Psoas muscle (tissue), 8 donors: ENCODE data around the gene CSPG5. TPM values are rescaled to one million over a fixed set of nuclear protein-coding genes. Genes with fewer than 3 reads are reported as not detected.

ENCODE experiments used
- ATAC-seq, 4 donors: fragments of 200-7000 bp; cut with Tn5 transposase; one replicate each; pipeline ENCODE4 v1.9.1; 2020; ENCODE audit warnings: moderate library complexity in 3 of 4, mild to moderate bottlenecking in 2 of 4
- DNase-seq, 2 donors: peaks; one replicate each; pipeline ENCODE4 v3.0.0-alpha.2; 2020
- H3K27ac ChIP-seq: fragments of 200-600 bp; one replicate; pipeline ENCODE4 v1.8.0; 2022
- H3K27me3 ChIP-seq, 3 donors: fragments of 200-600 bp in 1 of 3; one replicate each; pipeline versions ENCODE4 v1.6.1 to v1.8.0; 2013 to 2022; ENCODE audit warnings: low read length in 2 of 3, mild to moderate bottlenecking in 2 of 3, moderate library complexity in 1 of 3; ENCODE audit not compliant: insufficient read depth in 3 of 3
- H3K36me3 ChIP-seq, 2 donors: fragments of 200-600 bp in 1 of 2; one replicate each; pipeline versions ENCODE4 v1.6.1 to v1.8.0; 2013 to 2022; ENCODE audit warnings: low read depth in 1 of 2, mild to moderate bottlenecking in 1 of 2, moderate library complexity in 1 of 2; ENCODE audit not compliant: insufficient read depth in 1 of 2
- H3K4me1 ChIP-seq: fragments of 200-600 bp; one replicate; pipeline ENCODE4 v1.8.0; 2022
- H3K4me3 ChIP-seq: fragments of 200-600 bp; one replicate; pipeline ENCODE4 v1.8.0; 2022; ENCODE audit warnings: mild to moderate bottlenecking
- H3K9me3 ChIP-seq: fragments of 200-600 bp; one replicate; pipeline ENCODE4 v1.8.0; 2022
- WGBS, 3 donors: extraction: QIAGEN DNeasy Blood & Tissue Kit; methylation state at CpG; one replicate each; pipeline versions ENCODE4 v1.1.6 to v1.1.7; 2013; 5-methylcytosine and 5-hydroxymethylcytosine counted together
- intact Hi-C, 2 donors: fragments of 100-400 bp; cut with DNase I; formaldehyde crosslinking; loops; one replicate each; pipeline versions ENCODE4 v1.11.0 to v1.14.2; 2022
- polyA plus RNA-seq, 3 donors: library from polyadenylated mRNA; stranded (reverse); fragments of 200-250 nt; gene quantifications; one replicate each; pipeline ENCODE4 v1.2.3, GENCODE V29; 2013
- total RNA-seq, 4 donors: library from RNA; stranded (reverse); fragmentation: NEBNext Ultra II Directional in 2 of 4; extraction: Animal tissue kit (Norgen Biotek cat#: 25700) in 2 of 4; gene quantifications; one replicate each; pipeline versions ENCODE4 v1.2.1 to v1.2.4, GENCODE V29; 2021 to 2023
- TF ChIP-seq, protein P1 (sequence below): fragments of 200-600 bp; IDR thresholded peaks from one replicate; pipeline ENCODE4 v1.8.0; 2022; ENCODE audit warnings: antibody characterized with exemption
- donor health status: healthy with polysubstance abuse.
- donor health status: DM: no; HTN: no; CAD: no; lungs with moderate emphysema.
- donor health status: Bipolar disorder and iron deficiency.
- donor health status: healthy.
- donor health status: DM: yes; HTN: yes; CAD: no.
- donor health status: DM: no; HTN: no; CAD: no.
- donor health status: DM: no; HTN: no; CAD: no.
- donor health status: DM: yes; HTN: yes; CAD: no.

The CSPG5 gene
- total and polyA plus RNA-seq, 7 donors: 0.18 to 1.1 (median 0.28) TPM; not detected in 1

DNA sequence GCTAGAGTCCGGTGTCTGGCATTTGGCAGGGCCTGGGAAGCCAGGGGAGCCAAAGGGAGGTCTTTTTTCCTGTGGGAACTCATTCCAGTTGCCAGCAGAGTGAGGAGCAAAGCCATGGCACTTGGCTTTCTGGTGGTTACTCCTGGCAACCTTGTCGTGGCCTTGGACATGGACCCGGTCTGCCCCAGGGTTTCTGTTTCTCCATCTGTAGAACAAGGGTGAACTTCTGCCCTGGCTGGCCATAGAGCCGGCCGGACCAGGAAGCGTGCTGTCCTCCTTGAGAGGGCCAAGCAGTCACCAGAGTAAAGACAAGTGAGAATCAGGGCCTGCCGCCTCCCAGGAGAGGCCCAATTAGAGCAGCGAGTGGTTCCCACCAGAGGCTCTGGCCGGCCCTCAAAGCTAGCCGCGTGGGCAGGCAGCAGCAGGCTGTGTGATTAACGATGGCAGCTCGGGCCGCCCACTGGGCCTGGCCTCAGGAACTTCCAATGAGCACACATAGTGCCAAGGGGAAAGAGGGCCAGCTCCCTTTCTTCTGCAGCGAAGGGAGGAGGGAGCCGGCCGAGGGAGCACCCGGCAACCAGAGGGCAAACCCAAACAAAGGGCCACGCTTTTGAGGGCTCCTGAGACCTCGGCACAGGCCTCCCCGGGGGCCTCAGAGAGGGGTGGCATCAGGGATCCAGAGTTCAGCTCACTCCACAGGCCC, 36.0 kb downstream of the CSPG5 start:
- ATAC-seq (peak; percentile 62 to 92 (median 80)), DNase-seq (peak; percentile 41 to 65)
- TF ChIP-seq, protein P1, sequence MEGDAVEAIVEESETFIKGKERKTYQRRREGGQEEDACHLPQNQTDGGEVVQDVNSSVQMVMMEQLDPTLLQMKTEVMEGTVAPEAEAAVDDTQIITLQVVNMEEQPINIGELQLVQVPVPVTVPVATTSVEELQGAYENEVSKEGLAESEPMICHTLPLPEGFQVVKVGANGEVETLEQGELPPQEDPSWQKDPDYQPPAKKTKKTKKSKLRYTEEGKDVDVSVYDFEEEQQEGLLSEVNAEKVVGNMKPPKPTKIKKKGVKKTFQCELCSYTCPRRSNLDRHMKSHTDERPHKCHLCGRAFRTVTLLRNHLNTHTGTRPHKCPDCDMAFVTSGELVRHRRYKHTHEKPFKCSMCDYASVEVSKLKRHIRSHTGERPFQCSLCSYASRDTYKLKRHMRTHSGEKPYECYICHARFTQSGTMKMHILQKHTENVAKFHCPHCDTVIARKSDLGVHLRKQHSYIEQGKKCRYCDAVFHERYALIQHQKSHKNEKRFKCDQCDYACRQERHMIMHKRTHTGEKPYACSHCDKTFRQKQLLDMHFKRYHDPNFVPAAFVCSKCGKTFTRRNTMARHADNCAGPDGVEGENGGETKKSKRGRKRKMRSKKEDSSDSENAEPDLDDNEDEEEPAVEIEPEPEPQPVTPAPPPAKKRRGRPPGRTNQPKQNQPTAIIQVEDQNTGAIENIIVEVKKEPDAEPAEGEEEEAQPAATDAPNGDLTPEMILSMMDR: no peak
- peaks cover 8% of the 10 kb centered on the region for H3K4me1 ChIP-seq
- WGBS, 3 donors: 18 to 34% (median 21%) methylated on average over 18 to 21 of the region's 21 CpGs
- intact Hi-C loops: no loop called here
- H3K4me3 ChIP-seq: no peak overlapping the region
- H3K9me3 ChIP-seq: no peaks in the 10 kb centered on the region
- H3K36me3 ChIP-seq: no peaks in the 10 kb centered on the region
- no peak overlapping the region for H3K27ac ChIP-seq
- no peaks in the 10 kb centered on the region for H3K27me3 ChIP-seq

DNA sequence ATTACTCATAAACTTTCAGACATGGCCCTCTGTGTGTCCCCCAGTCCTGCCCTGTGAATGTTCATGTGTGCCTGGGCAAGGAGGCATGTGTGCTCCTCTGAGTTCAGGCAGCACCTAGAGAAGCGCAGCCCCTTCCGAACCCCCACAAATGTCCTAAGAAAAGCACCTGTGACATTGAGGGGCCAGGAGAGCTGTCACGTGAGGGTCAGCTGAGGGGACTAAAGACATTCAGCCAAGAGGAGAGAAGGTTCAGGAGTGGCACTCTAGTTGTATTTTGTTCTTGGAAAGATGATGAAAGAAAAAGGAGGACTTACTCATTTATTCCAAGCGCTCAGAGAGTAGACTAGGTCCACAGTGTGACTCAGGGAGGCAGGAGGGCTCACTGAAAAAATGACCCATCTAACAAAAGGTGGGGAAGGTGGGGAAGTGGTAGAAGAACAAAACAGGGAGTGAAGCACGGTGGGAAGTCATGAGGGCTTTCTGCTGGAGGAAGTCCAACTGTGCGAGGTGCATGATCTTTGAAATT, 37.0 kb downstream of the CSPG5 start:
- Histone ChIP-seq H3K36me3 (no peaks in the 10 kb centered on the region), H3K4me3 (no peak overlapping the region), H3K4me1 (peaks cover 8% of the 10 kb centered on the region), H3K9me3 (no peaks in the 10 kb centered on the region), H3K27me3 (no peaks in the 10 kb centered on the region), H3K27ac (no peak overlapping the region)
- TF ChIP-seq, protein P1: no peak
- WGBS, 3 donors: 57 to 64% (median 62%) methylated on average over 6 of the region's 6 CpGs
- ATAC-seq (no peak), DNase-seq (no peak)
- intact Hi-C loops: no loop called here

DNA sequence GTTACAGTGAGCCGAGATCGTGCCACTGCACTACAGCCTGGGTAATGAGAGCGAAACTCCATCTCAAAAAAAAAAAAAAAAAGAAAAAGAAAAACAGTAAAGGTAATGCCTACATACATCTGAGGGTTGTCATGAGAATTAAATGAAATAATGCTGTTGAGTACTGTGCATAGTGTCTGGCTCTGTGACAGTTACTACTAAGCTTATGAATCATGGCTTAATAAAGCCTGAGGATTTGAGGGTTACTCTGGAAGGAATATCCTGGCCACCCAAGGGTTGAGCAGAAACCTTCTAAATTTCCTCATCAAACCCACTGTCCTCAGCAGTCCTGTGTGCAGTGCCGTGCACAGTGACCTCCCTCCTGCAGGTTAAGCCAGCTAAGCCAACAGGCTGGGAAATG, 38.4 kb downstream of the CSPG5 start:
- DNase-seq (no peak), ATAC-seq (no peak)
- H3K27ac ChIP-seq: no peak overlapping the region
- H3K36me3 ChIP-seq: no peaks in the 10 kb centered on the region
- intact Hi-C loops: no loop called here
- TF ChIP-seq, protein P1: no peak
- 93 to 96% (median 93%) methylated on average over 4 of the region's 4 CpGs for WGBS, 3 donors
- H3K9me3 ChIP-seq: no peaks in the 10 kb centered on the region
- no peaks in the 10 kb centered on the region for H3K27me3 ChIP-seq
- peaks cover 8% of the 10 kb centered on the region for H3K4me1 ChIP-seq
- no peak overlapping the region for H3K4me3 ChIP-seq

GRCh38 chr3:47536967-47537366, 41.7 kb downstream of the CSPG5 start:
- ATAC-seq (no peak), DNase-seq (no peak)
- H3K36me3 ChIP-seq: no peaks in the 10 kb centered on the region
- H3K4me3 ChIP-seq: no peak overlapping the region
- no peaks in the 10 kb centered on the region for H3K9me3 ChIP-seq
- intact Hi-C loops: no loop called here
- no peak overlapping the region for H3K27ac ChIP-seq
- H3K27me3 ChIP-seq: no peaks in the 10 kb centered on the region
- 76 to 88% (median 85%) methylated on average over 6 of the region's 6 CpGs for WGBS, 3 donors
- H3K4me1 ChIP-seq: no peaks in the 10 kb centered on the region
- TF ChIP-seq, protein P1: no peak
